Ascending aorta (tissue), 2 donors: ENCODE measurements around the gene SHOX. TPM values are rescaled to one million over a fixed set of nuclear protein-coding genes. Genes with fewer than 3 reads are reported as not detected.
A peak's percentile ranks its signal among the peaks of the same experiment; 100 is the strongest.
"Not testable (repeated sequence)": the region's sequence is repeated elsewhere in the genome, so short reads cannot be mapped to it uniquely, and the experiment has no call there.

Experiments
- DNase-seq, 2 donors: peaks; one replicate each; pipeline ENCODE4 v3.0.0-alpha.2; 2019; ENCODE audit warnings: low spot score in 2 of 2
- H3K27ac ChIP-seq, 2 donors: fragments of 200-600 bp; sonication (generic); one replicate each; pipeline ENCODE4 v1.5.1; 2016 to 2017; ENCODE audit warnings: mild to moderate bottlenecking in 1 of 2
- H3K27me3 ChIP-seq: fragments of 200-600 bp; sonication (generic); one replicate; pipeline ENCODE4 v1.5.1; 2017
- H3K36me3 ChIP-seq, 2 donors: fragments of 200-600 bp; sonication (generic); one replicate each; pipeline ENCODE4 v1.5.1; 2016
- H3K4me1 ChIP-seq, 2 donors: fragments of 200-600 bp; sonication (generic); one replicate each; pipeline ENCODE4 v1.5.1; 2016 to 2017; ENCODE audit warnings: mild to moderate bottlenecking in 1 of 2
- H3K4me3 ChIP-seq, 2 donors: fragments of 200-600 bp; sonication (generic); one replicate each; pipeline ENCODE4 v1.5.1; 2016 to 2017; ENCODE audit warnings: mild to moderate bottlenecking in 1 of 2
- H3K9me3 ChIP-seq, 2 donors: fragments of 200-600 bp; sonication (generic); one replicate each; pipeline ENCODE4 v1.5.1; 2016
- intact Hi-C: fragments of 100-400 bp; cut with DNase I; formaldehyde crosslinking; loops from one replicate; pipeline ENCODE4 v1.15.1; 2023
- total RNA-seq: library from RNA; depleted of rRNA; stranded (reverse); fragments of >200 nt; gene quantifications from one replicate; pipeline ENCODE4 v1.1.0, GENCODE V29; 2016
- TF ChIP-seq, protein P1 (sequence below), 3 experiments: fragments of 200-600 bp in 2 of 3; fragments of 450-650 bp in 1 of 3; sonication (generic) in 2 of 3; IDR thresholded peaks; one replicate each; pipeline ENCODE4 v1.5.1; 2016 to 2019; ENCODE audit warnings: antibody characterized with exemption in 3 of 3, mild to moderate bottlenecking in 1 of 3, moderate library complexity in 1 of 3

The SHOX gene
- total RNA-seq, 1 donor from 2014 or later: not detected

- Histone ChIP-seq H3K9me3 (no peaks in the 10 kb centered on the region), H3K27me3 (no peaks in the 10 kb centered on the region), H3K4me3 (no peak overlapping the region), H3K4me1 (no peaks in the 10 kb centered on the region), H3K27ac (no peak overlapping the region), H3K36me3 (no peaks in the 10 kb centered on the region)
- TF ChIP-seq, protein P1, sequence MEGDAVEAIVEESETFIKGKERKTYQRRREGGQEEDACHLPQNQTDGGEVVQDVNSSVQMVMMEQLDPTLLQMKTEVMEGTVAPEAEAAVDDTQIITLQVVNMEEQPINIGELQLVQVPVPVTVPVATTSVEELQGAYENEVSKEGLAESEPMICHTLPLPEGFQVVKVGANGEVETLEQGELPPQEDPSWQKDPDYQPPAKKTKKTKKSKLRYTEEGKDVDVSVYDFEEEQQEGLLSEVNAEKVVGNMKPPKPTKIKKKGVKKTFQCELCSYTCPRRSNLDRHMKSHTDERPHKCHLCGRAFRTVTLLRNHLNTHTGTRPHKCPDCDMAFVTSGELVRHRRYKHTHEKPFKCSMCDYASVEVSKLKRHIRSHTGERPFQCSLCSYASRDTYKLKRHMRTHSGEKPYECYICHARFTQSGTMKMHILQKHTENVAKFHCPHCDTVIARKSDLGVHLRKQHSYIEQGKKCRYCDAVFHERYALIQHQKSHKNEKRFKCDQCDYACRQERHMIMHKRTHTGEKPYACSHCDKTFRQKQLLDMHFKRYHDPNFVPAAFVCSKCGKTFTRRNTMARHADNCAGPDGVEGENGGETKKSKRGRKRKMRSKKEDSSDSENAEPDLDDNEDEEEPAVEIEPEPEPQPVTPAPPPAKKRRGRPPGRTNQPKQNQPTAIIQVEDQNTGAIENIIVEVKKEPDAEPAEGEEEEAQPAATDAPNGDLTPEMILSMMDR (IDR thresholded peaks at IDR 0.05): no peak
- DNase-seq: no peak
- intact Hi-C loops: no loop called here
Observed at GRCh38 chrX:586351-586750, 44.2 kb upstream of the SHOX start.

- H3K4me1 ChIP-seq, H3K4me3 ChIP-seq, H3K9me3 ChIP-seq, intact Hi-C loops, H3K36me3 ChIP-seq, H3K27me3 ChIP-seq, H3K27ac ChIP-seq: not testable (repeated sequence)
- DNase-seq: peak in 1 of 2 donors; percentile 34
Observed at GRCh38 chrX:589261-589660, 41.3 kb upstream of the SHOX start.

DNA sequence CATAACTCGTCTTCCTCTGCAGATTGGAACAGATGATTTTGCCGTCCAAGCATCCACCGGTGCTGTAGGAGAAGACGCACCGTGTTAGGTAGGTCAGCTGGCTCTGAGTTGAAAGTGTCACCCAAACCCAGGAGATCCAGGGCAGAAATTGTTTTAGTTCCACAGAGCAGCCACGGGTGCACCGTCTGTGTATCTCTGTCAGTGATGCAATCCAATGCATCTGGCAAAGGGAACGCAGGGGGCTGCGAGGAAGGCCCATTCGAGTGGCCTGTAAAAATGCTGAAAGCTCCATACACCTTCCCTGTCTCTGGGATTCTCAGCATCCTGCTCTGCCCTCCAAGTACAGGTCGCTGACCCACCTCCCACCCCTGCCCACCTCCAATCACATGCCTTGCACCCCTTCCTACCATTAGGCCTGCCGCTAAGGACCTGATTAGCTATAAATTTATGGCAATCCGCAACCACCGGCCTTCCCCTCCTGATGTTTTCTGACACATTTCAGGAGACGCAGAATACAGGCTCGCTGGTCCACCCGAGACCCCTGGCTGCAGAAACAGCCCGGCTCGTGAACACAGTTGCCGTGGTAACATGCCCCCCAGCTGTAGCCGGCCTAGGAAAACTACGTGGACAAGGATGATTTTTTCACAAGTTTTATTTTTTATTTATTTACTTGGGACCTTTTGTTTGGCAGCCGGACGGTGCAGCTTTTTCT, 39.7 kb upstream of the SHOX start:
- no peak for DNase-seq
- no peaks in the 10 kb centered on the region for H3K9me3 ChIP-seq
- intact Hi-C loops: no loop called here
- no peak overlapping the region for H3K4me3 ChIP-seq
- no peak overlapping the region for H3K27ac ChIP-seq
- TF ChIP-seq, protein P1 (IDR thresholded peaks at IDR 0.05): no peak
- no peaks in the 10 kb centered on the region for H3K4me1 ChIP-seq
- H3K36me3 ChIP-seq: no peaks in the 10 kb centered on the region
- H3K27me3 ChIP-seq: no peaks in the 10 kb centered on the region

DNA sequence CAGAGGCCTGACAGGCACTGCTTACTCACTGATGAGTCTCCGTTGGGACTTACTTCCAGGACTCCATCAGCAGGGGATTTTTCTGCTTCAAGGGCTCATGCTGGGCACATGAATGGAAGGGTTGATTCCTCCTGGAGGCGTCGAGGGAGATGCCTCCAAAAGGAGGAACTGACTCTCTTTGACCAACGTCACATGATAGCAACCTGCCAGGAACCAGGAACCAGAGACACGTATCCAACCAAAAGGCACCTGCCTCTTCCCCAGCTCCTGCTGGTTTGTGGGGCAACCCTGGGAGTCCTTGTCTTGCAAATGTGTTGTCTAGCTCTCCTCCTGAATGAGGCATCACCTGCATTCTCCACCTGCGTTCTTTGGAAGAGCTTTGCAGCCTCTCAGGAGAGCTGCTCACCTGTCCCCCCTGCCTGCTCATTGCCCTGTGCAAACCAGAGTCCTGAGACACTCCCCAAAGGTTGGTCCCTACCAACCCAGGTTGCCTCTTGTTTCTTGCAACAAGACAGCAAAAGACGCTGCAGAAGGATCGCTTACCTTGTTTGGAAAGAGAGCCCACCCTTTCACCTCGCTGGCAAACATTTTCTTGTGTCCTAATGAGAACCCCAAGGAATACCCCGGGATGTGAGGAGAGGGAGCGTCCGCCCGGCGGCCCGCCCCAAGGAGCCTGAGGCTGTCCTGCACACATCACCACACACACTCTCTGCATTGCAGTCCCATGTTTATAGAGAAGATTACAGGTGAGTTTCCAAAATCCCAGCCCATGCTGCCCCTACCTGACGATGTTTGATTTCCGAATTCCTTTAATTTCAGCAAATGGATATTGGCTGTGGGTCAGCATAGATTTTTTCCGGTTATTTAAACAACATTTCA, 30.5 kb upstream of the SHOX start:
- peaks cover 0 to 4% of the 10 kb centered on the region in 2 donors for H3K9me3 ChIP-seq
- H3K4me1 ChIP-seq: no peaks in the 10 kb centered on the region
- H3K27ac ChIP-seq: no peak overlapping the region
- H3K27me3 ChIP-seq: no peaks in the 10 kb centered on the region
- H3K36me3 ChIP-seq: no peaks in the 10 kb centered on the region
- H3K4me3 ChIP-seq: no peak overlapping the region
- DNase-seq: no peak
- intact Hi-C loops: no loop called here
- TF ChIP-seq, protein P1 (IDR thresholded peaks at IDR 0.05): no peak

DNA sequence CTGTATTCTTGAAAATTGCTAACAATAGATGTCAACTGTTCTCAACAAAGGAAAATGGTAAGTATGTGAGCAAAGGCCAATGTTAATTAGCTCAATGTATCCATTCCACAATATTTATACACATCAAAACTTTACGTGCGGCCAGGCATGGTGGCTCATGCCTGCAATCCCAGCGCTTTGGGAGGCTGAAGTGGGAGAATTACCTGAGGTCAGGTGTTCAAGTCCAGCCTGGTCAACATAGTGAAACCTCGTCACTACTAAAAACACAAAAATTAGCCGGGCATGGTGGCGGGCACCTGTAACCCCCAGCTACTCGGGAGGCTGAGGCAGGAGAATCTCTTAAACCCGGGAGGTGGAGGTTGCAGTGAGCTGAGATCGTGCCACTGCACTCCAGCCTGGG, 27.6 kb upstream of the SHOX start:
- H3K4me1 ChIP-seq, H3K27ac ChIP-seq, H3K27me3 ChIP-seq, H3K4me3 ChIP-seq, H3K36me3 ChIP-seq, H3K9me3 ChIP-seq, intact Hi-C loops, DNase-seq: not testable (repeated sequence)

- intact Hi-C loops, H3K27me3 ChIP-seq, DNase-seq, H3K36me3 ChIP-seq, H3K9me3 ChIP-seq, H3K27ac ChIP-seq, H3K4me3 ChIP-seq, H3K4me1 ChIP-seq: not testable (repeated sequence)
Observed at GRCh38 chrX:604616-605015, 26.0 kb upstream of the SHOX start.

- H3K4me3 ChIP-seq, H3K4me1 ChIP-seq, H3K36me3 ChIP-seq, H3K27me3 ChIP-seq, intact Hi-C loops, DNase-seq, H3K27ac ChIP-seq: not testable (repeated sequence)
- H3K9me3 ChIP-seq: peaks cover 8 to 20% of the 10 kb centered on the region in 2 donors
Observed at GRCh38 chrX:608088-608487, 22.5 kb upstream of the SHOX start.
